ENCODE measurements around the gene SCYGR4.

SCYGR4 gene

DNA sequence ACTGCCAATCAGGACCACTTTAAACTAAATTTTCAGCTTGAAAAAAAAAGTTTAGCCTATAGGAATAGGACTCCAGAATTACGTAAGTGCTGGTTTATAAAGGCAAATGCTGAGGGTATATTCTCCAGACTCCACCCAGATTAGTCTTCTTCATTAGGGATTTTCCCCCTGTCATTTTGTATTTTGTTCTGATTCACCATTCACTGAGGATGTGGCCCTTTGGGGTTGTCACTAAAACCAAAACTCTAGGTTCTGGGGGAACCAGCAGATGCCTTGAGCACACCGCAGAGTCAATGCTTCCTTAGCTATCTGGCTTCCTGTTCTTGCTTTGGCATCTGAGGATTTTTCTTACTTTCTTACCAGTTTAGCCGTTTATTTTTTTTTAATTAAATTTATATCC is 10.5 kb downstream of the SCYGR4 start:
- TF ChIP-seq, protein P1, sequence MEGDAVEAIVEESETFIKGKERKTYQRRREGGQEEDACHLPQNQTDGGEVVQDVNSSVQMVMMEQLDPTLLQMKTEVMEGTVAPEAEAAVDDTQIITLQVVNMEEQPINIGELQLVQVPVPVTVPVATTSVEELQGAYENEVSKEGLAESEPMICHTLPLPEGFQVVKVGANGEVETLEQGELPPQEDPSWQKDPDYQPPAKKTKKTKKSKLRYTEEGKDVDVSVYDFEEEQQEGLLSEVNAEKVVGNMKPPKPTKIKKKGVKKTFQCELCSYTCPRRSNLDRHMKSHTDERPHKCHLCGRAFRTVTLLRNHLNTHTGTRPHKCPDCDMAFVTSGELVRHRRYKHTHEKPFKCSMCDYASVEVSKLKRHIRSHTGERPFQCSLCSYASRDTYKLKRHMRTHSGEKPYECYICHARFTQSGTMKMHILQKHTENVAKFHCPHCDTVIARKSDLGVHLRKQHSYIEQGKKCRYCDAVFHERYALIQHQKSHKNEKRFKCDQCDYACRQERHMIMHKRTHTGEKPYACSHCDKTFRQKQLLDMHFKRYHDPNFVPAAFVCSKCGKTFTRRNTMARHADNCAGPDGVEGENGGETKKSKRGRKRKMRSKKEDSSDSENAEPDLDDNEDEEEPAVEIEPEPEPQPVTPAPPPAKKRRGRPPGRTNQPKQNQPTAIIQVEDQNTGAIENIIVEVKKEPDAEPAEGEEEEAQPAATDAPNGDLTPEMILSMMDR (conservative IDR thresholded peaks at IDR 0.05), result no peak
- no peak overlapping the region for H3K27ac ChIP-seq

DNA sequence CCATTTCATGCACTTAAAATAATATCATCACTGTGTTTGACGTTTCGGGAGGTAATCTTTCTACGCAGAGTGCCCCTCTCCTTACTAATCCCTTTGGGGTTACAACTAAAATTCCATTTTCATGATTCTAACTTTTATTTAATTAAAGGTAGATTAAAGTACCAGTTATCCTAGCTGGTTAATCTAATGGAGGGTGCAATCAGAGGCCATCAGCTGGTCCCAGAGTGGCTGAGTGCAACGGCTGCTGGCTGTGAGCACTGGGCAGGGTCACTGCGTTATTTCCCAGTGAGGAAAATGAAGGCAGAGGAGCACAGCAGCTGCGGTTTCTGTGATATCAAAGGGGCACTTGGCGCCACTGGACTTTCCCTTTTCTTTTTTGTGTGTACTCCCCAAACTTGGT is 12.1 kb downstream of the SCYGR4 start:
- no peak overlapping the region for H3K27ac ChIP-seq
- TF ChIP-seq, protein P1 (conservative IDR thresholded peaks at IDR 0.05), result no peak

DNA sequence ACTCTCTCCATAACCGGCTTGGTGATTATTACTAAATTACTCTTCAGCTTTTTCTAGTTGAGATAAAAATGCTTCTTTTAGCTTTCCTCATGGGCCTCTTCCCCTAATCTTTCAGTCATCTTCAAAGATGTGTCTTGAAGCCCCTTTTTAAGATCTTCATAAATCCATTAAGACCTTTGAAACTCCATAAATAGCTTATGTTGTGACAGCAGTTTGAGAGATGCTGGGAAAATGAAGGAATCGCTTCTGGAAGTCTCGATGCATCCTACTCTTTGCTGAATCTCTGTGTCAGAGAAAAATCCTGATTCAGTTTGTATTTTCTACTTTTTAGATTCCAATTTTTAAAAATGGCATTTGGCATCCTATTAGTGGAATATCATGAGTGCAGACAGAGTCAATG is 13.0 kb downstream of the SCYGR4 start:
- TF ChIP-seq, protein P1 (conservative IDR thresholded peaks at IDR 0.05), result no peak
- H3K27ac ChIP-seq, result no peak overlapping the region

DNA sequence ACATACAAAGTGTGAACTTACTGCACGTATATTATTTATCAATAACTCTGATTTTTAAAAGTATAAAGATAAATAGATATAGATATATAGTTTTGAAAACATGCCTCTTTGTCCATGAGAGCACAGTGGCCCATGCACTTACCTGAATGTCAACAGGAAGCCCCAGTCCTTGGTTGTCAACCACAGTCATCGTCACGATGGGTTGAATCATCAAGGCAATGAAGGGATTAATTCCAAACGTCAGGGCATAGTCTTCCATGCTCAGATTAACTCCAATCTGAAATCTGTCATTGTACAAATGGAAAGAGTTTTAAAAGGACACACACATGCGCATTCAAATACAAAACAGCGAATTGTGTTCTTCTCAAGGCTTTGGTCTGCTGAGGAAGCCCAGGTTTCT is 15.5 kb downstream of the SCYGR4 start:
- TF ChIP-seq, protein P1 (conservative IDR thresholded peaks at IDR 0.05), result no peak
- H3K27ac ChIP-seq, result no peak overlapping the region

DNA sequence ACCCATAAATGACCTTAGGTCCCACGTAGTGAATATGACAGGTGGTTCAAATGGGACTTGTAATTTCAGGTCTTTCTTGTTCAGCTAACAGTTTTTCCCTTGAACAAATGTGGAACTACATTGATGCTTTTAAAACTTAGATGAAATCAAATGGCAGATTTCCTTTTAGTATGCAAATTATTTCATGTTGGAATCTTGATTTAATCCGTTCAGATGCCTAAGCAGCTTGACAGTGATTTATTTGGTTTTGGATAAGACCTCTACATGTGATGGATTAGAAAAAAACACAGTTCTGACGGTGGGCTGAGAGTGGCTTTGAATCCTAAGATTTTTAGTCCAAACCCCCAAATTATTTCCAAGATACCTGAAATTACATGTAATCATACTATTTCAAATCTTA is 16.9 kb downstream of the SCYGR4 start:
- no peak overlapping the region for H3K27ac ChIP-seq
- TF ChIP-seq, protein P1 (conservative IDR thresholded peaks at IDR 0.05), result no peak

DNA sequence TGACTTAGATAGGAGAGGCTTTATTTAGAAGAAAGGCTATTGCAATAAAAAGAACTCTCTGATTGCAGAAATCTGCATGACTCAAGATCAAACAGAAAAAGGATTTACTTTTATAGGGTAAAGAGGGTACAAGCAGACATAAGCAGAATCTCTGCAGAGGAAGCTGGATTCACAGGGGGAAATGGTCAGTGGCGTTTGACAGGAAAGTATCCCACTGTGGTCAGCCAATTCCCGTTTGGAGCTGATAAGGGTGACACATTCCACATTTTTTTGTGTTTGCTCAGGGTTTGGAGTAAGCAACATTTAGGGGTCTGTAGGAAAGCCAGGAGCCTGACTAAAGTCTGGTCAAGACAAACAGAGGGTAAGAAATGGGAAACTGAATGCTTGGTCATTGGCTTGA is 25.4 kb downstream of the SCYGR4 start:
- H3K27ac ChIP-seq, result no peak overlapping the region
- TF ChIP-seq, protein P1 (conservative IDR thresholded peaks at IDR 0.05), result no peak

DNA sequence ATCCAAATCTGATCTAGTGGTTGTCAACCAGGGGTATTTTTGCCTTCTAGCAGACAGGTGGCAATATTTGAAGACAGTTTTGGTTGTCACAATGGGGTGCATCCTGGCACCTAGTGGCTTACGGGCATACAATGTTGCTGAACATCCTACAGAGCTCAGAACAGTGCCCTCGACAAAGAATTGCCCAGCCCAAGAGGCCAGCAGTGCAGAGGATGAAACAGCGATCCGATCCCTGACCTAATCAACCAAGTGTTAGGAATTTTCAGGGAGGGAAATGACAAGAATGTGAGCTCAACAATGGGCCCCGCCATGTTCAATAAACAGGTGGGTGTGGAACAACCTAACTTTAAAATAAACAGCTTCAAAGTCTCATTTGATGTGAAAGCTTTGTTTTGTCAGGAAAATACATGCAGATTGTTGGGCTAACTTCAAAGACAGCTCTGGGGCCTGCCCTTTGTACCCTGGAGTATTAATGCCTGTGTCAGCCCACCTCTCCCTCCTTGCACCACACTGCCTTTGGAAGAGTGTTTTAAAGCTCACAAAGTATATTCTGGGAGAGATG is 26.8 kb downstream of the SCYGR4 start:
- H3K27ac ChIP-seq, result no peak overlapping the region
- TF ChIP-seq, protein P1 (conservative IDR thresholded peaks at IDR 0.05), result no peak

Data from VCaP (cell line).